Aorta (tissue), 5 donors: ENCODE measurements around the gene KIF2C. TPM values are rescaled to one million over a fixed set of nuclear protein-coding genes. Genes with fewer than 3 reads are reported as not detected.
"Not testable (repeated sequence)": the region's sequence is repeated elsewhere in the genome, so short reads cannot be mapped to it uniquely, and the experiment has no call there.

Source experiments
- ATAC-seq: fragments of 200-7000 bp; cut with Tn5 transposase; one replicate; pipeline ENCODE4 v1.9.1; 2022; ENCODE audit warnings: moderate library complexity; ENCODE audit not compliant: low FRiP score
- DNase-seq, 2 donors: peaks; one replicate each; pipeline ENCODE4 v3.0.0-alpha.2; 2020
- H3K27ac ChIP-seq, 2 donors: one replicate each; pipeline ENCODE4 v1.5.1; 2013; ENCODE audit warnings: low read length in 2 of 2, mild to moderate bottlenecking in 2 of 2, moderate library complexity in 2 of 2, control low read depth in 1 of 2, inconsistent platforms in 1 of 2, low read depth in 1 of 2
- H3K27me3 ChIP-seq, 2 donors: one replicate each; pipeline ENCODE4 v1.6.1; 2013; ENCODE audit warnings: control low read depth in 1 of 2, low read length in 1 of 2, mild to moderate bottlenecking in 1 of 2, moderate library complexity in 1 of 2; ENCODE audit not compliant: insufficient read depth in 2 of 2, control insufficient read depth in 1 of 2
- H3K36me3 ChIP-seq, 2 donors: one replicate each; pipeline ENCODE4 v1.6.1; 2013; ENCODE audit warnings: control low read depth in 1 of 2, low read length in 1 of 2, mild to moderate bottlenecking in 1 of 2; ENCODE audit not compliant: insufficient read depth in 2 of 2, control insufficient read depth in 1 of 2
- H3K4me1 ChIP-seq, 2 donors: one replicate each; pipeline ENCODE4 v1.6.1; 2013; ENCODE audit warnings: low read length in 2 of 2, control low read depth in 1 of 2, mild to moderate bottlenecking in 1 of 2, moderate library complexity in 1 of 2; ENCODE audit not compliant: insufficient read depth in 2 of 2, control insufficient read depth in 1 of 2
- H3K4me3 ChIP-seq, 2 donors: one replicate each; pipeline ENCODE4 v1.5.1; 2013; ENCODE audit warnings: low read length in 2 of 2, control low read depth in 1 of 2, mild to moderate bottlenecking in 1 of 2
- H3K9me3 ChIP-seq: one replicate; pipeline ENCODE4 v1.6.1; 2013; ENCODE audit warnings: mild to moderate bottlenecking, low read length; ENCODE audit not compliant: control insufficient read depth
- whole genome bisulfite sequencing, 2 donors: extraction: QIAGEN DNeasy Blood & Tissue Kit; methylation state at CpG; one replicate each; pipeline ENCODE4 v1.1.7; 2013; 5-methylcytosine and 5-hydroxymethylcytosine counted together
- intact Hi-C, 2 donors: fragments of 100-400 bp; cut with DNase I; formaldehyde crosslinking; loops; one replicate each; pipeline versions ENCODE4 v1.14.2 to v1.15.0; 2022
- polyA plus RNA-seq, 2 donors: library from polyadenylated mRNA; stranded (reverse); fragments of 200-250 nt; gene quantifications; one replicate each; pipeline ENCODE4 v1.2.3, GENCODE V29; 2013
- total RNA-seq, 2 donors: library from RNA; stranded (reverse); fragmentation: NEBNext Ultra II Directional; extraction: Animal tissue kit (Norgen Biotek cat#: 25700); gene quantifications; one replicate each; pipeline ENCODE4 v1.2.1, GENCODE V29; 2021
- donor health status: healthy with polysubstance abuse.
- donor health status: Bipolar disorder and iron deficiency.
- donor health status: DM: no; HTN: no; CAD: no.
- donor health status: DM: no; HTN: no; CAD: no.
- donor health status: DM: yes; HTN: yes; CAD: no.

Gene KIF2C
- total and polyA plus RNA-seq, 4 donors = 0.75 to 3.5 (median 1.6) TPM

DNA sequence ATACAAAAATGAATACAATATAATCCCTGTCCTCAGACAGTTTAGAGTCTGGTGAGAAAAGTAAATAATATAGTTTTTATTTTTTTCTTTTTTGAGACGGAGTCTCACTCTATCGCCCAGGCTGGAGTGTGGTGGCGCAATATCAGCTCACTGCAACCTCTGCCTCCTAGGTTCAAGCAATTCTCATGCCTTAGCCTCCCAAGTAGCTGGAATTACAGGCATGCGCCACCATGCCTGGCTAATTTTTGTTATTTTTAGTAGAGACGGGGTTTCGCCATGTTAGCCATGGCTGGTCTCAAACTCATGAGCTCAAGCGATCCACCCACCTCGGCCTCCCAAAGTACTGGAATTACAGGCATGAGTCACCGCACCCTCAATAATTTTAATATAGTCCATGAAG lies 40.3 kb upstream of the KIF2C start:
- 90 to 97% methylated on average over 9 of the region's 9 CpGs for WGBS, 2 donors
- H3K4me1 ChIP-seq, intact Hi-C loops, ATAC-seq, H3K27ac ChIP-seq, H3K27me3 ChIP-seq, H3K9me3 ChIP-seq, H3K36me3 ChIP-seq, DNase-seq, H3K4me3 ChIP-seq: not testable (repeated sequence)

DNA sequence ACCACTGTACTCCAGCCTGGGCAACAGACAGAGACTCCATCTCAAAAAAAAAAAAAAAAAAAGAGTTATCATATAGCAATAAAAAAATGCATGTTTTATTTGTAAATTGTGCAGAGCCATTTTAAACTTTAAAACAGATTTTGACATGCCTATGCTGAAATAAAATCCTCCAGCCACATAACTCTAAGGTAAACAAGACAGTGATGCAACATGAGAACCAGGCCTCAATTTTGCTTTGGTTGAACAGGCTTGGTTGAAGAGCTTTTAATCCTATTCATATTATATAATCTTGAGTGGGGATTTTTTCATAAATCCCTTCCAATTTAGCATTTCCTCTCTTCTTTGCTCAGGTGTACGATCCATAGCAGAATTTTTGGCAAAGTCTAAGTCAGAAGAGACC lies 39.1 kb upstream of the KIF2C start:
- no peaks in the 10 kb centered on the region for H3K9me3 ChIP-seq
- no peak overlapping the region for H3K27ac ChIP-seq
- no peaks in the 10 kb centered on the region for H3K4me1 ChIP-seq
- no peaks in the 10 kb centered on the region for H3K27me3 ChIP-seq
- H3K36me3 ChIP-seq = no peaks in the 10 kb centered on the region
- H3K4me3 ChIP-seq = no peak overlapping the region
- intact Hi-C loops = no loop called here
- WGBS, 2 donors = 89 to 93% methylated on average over 1 of the region's 1 CpG
- ATAC-seq (no peak), DNase-seq (no peak)

DNA sequence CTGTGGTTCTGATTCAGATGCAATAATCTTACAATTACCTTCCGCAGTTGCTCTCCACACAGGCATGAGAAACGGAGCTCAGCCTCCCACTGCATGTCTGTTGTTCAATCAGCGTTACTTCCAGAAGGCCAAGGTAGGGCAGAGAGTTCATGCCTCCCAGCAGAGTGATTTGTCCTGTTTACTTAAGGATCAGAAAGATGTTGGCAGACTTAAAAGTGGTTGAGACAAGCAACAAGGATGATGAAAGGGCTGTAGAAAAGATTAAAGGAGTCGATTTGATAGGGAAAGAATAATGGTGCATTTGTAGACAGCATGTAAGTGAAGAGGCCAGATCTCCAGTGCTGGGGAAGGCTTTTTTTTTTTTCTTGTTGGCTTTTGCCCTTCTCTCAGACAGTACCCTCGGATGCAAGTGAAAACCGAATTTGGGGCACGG lies 38.5 kb upstream of the KIF2C start:
- ATAC-seq (no peak), DNase-seq (no peak)
- 79 to 81% methylated on average over 7 of the region's 7 CpGs for WGBS, 2 donors
- Histone ChIP-seq H3K27me3 (no peaks in the 10 kb centered on the region), H3K9me3 (no peaks in the 10 kb centered on the region), H3K4me3 (no peak overlapping the region), H3K4me1 (no peaks in the 10 kb centered on the region), H3K27ac (no peak overlapping the region), H3K36me3 (no peaks in the 10 kb centered on the region)
- intact Hi-C loops = no loop called here

DNA sequence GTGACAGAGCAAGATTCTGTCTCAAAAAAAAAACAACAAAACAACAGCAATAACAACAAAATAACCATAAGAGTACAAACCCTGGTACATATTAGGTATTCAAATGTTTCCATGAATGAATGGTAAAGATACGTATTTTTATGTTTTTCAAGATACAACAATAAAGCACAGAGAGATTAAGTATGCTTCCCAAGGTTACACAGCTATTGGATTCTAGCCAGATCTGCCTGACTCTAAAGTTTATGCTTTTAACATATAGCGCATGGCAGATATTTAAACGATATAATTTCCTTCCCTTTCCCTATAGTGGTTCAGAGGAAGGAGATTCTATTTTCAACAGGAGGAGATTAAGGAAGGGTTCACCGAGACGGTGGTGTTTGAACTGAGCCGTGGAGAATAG lies 34.2 kb upstream of the KIF2C start:
- H3K9me3 ChIP-seq = no peaks in the 10 kb centered on the region
- intact Hi-C loops = no loop called here
- H3K4me3 ChIP-seq = no peak overlapping the region
- WGBS, 2 donors = 85 to 87% methylated on average over 6 of the region's 6 CpGs
- H3K27ac ChIP-seq = no peak overlapping the region
- DNase-seq (no peak), ATAC-seq (no peak)
- H3K4me1 ChIP-seq = no peaks in the 10 kb centered on the region
- no peaks in the 10 kb centered on the region for H3K36me3 ChIP-seq
- H3K27me3 ChIP-seq = peaks cover 0 to 2% of the 10 kb centered on the region in 2 donors

DNA sequence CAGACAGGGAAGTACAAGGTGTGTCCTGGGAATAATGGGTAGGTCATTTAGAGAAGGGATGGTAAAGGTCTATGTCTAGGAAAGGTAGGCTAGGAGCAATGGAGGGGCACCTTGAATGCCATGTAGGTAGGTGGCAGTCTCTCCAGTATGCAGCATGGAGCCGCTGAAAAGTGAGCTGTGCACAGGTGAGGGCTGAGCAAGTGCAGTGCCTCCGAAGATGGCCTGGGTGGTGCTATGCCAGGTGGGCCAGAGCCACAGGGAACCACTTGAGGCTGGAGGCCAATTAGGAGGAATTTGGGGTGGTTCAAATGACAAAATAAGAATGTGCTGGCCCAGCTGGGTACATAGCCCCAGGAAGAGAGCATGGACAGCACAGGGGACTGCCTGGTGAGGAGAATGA lies 33.7 kb upstream of the KIF2C start:
- no peak for DNase-seq
- Histone ChIP-seq H3K36me3 (no peaks in the 10 kb centered on the region), H3K4me1 (no peaks in the 10 kb centered on the region), H3K9me3 (no peaks in the 10 kb centered on the region), H3K4me3 (no peak overlapping the region), H3K27me3 (peaks cover 0 to 2% of the 10 kb centered on the region in 2 donors), H3K27ac (no peak overlapping the region)
- intact Hi-C loops = no loop called here
- 88 to 89% methylated on average over 2 of the region's 2 CpGs for WGBS, 2 donors
- no peak for ATAC-seq

DNA sequence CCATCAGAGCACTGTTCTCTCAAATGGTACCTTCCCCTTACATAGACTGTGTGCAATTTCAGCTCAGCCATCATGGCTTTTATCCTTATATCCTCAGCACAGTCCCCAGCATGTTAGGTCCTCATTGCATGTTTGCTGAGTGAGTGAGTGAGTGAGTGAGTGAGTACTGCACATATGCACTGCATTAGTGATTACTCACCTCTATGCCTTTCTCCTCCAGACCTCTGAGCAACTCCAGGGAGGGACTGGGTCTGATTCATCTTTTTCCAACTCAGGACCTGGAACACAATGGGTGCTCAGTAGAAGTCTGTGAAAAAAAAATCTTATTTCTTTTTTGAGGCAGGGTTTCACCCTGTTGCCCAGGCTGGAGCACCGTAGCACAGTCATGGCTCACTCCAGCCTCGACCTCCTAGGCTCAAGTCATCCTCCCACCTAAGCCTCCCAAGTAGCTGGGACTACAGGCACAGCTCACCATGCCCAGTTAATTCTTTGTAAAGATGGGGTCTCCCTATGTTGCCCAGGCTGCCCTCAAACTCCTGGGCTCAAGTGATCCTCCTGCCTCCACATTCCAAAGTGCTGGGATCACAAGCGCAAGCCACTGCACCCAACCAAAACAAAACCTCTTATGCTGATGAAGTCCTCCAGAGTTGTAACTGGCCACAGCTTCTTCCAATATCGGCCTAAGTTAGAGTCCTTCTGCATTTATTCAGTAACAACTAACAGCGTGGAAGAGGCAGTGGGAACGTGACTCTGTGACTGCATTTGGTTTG lies 32.3 kb upstream of the KIF2C start:
- Histone ChIP-seq H3K4me1 (no peaks in the 10 kb centered on the region), H3K9me3 (no peaks in the 10 kb centered on the region), H3K27ac (no peak overlapping the region), H3K27me3 (peaks cover 0 to 2% of the 10 kb centered on the region in 2 donors), H3K36me3 (no peaks in the 10 kb centered on the region), H3K4me3 (no peak overlapping the region)
- ATAC-seq (no peak), DNase-seq (no peak)
- intact Hi-C loops = no loop called here
- 71 to 78% methylated on average over 6 of the region's 6 CpGs for WGBS, 2 donors

DNA sequence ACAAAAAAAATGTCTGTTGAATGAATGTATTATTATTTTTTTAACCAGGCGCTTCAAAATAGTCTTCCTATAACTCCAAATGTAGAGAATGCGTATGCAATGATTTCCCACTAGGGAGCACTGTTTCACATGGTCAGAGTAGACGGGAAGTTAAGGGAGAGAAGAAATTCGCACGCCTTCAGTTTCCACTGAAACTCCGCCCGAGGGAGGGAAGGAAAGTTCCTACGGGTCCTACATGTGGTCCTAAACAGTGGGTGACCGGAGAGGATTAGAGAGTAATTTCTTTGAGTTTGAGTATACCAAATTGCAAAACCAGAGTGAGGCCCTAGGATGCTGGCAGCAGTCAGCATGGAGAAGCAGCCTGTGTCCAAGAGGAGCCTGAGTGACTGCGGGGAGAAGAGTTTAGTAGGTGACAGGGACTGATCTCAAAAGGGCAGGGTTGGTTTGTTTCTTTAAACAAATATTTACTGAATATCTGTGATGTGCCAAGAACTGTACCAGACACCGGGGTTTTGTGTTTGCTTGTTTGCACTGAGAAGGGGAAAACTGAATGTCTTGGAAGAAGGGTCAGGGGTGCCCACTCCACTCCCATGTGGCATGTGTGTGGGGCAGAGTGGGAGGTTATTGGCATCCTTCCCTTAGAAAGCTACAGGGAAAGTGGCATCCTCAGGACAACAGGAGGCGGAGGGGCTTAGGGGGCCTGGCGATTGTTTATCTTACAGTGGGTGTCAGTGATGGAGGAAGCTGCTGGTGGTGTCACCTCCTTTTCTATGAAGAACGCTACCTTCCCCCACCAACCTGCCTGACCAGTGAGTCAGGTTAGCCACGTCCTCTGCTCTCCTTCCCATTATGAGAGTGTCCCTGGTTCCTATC lies 31.4 kb upstream of the KIF2C start:
- Histone ChIP-seq H3K4me3 (no peak overlapping the region), H3K4me1 (no peaks in the 10 kb centered on the region), H3K27ac (no peak overlapping the region), H3K9me3 (no peaks in the 10 kb centered on the region), H3K27me3 (peaks cover 0 to 2% of the 10 kb centered on the region in 2 donors), H3K36me3 (no peaks in the 10 kb centered on the region)
- intact Hi-C loops = no loop called here
- DNase-seq (no peak), ATAC-seq (peak; percentile 73)
- WGBS, 2 donors = 33 to 36% methylated on average over 15 of the region's 15 CpGs

DNA sequence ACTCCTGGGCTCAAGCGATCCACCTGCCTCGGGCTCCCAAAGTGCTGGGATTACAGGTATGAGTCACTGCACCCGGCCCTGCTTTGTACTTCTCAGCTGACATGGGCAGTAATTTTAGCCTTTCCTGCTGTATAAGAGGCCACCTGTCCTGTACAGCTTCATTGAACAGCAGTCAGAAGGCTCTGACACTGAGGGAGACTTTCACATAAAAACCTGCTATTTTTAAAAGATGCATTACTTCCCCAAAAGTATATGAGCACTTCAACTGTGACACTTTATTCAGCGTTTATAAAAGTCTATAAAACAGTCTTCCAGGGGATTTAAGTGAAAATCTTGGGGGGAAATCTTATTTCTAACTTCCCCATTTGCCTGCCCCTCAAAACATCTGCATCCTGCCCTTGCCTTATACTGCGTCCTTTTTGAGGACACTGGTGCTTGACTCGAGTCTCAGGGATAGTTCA lies 26.3 kb upstream of the KIF2C start:
- H3K4me3 ChIP-seq = no peak overlapping the region
- no peak for DNase-seq
- no peaks in the 10 kb centered on the region for H3K4me1 ChIP-seq
- no peaks in the 10 kb centered on the region for H3K9me3 ChIP-seq
- H3K27me3 ChIP-seq = no peaks in the 10 kb centered on the region
- 68 to 72% methylated on average over 6 of the region's 6 CpGs for whole genome bisulfite sequencing, 2 donors
- intact Hi-C loops = no loop called here
- H3K36me3 ChIP-seq = no peaks in the 10 kb centered on the region
- ATAC-seq = no peak
- no peak overlapping the region for H3K27ac ChIP-seq
